Measurements from ENCODE around the gene DNER. TPM values are rescaled to one million over a fixed set of nuclear protein-coding genes. Genes with fewer than 3 reads are reported as not detected.

The DNER gene
- total and polyA plus RNA-seq, 10 of the 15 experiments (the other 5 are each of a cell fraction or from before 2014, with no cell fraction given) = 0.04 to 0.08 (median 0.07) TPM; not detected in 7

- TF ChIP-seq CUX1 (IDR thresholded peaks at IDR 0.05; ENCODE audit: insufficient replicate concordance, low read depth, low read length) (no peak), SPI1 (IDR thresholded peaks at IDR 0.05; ENCODE audit: borderline replicate concordance, insufficient read depth, low read depth, low read length) (no peak), TBL1XR1 (IDR thresholded peaks at IDR 0.05; ENCODE audit: low read depth, low read length) (no peak), RCOR1 (conservative IDR thresholded peaks at IDR 0.05; ENCODE audit: low read depth, low read length) (no peak), ELK1 (IDR thresholded peaks at IDR 0.05; ENCODE audit: low read depth, low read length) (no peak)
- TF ChIP-seq, protein P1, sequence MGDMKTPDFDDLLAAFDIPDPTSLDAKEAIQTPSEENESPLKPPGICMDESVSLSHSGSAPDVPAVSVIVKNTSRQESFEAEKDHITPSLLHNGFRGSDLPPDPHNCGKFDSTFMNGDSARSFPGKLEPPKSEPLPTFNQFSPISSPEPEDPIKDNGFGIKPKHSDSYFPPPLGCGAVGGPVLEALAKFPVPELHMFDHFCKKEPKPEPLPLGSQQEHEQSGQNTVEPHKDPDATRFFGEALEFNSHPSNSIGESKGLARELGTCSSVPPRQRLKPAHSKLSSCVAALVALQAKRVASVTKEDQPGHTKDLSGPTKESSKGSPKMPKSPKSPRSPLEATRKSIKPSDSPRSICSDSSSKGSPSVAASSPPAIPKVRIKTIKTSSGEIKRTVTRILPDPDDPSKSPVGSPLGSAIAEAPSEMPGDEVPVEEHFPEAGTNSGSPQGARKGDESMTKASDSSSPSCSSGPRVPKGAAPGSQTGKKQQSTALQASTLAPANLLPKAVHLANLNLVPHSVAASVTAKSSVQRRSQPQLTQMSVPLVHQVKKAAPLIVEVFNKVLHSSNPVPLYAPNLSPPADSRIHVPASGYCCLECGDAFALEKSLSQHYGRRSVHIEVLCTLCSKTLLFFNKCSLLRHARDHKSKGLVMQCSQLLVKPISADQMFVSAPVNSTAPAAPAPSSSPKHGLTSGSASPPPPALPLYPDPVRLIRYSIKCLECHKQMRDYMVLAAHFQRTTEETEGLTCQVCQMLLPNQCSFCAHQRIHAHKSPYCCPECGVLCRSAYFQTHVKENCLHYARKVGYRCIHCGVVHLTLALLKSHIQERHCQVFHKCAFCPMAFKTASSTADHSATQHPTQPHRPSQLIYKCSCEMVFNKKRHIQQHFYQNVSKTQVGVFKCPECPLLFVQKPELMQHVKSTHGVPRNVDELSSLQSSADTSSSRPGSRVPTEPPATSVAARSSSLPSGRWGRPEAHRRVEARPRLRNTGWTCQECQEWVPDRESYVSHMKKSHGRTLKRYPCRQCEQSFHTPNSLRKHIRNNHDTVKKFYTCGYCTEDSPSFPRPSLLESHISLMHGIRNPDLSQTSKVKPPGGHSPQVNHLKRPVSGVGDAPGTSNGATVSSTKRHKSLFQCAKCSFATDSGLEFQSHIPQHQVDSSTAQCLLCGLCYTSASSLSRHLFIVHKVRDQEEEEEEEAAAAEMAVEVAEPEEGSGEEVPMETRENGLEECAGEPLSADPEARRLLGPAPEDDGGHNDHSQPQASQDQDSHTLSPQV (IDR thresholded peaks at IDR 0.05) = no peak
- TF ChIP-seq, protein P2, sequence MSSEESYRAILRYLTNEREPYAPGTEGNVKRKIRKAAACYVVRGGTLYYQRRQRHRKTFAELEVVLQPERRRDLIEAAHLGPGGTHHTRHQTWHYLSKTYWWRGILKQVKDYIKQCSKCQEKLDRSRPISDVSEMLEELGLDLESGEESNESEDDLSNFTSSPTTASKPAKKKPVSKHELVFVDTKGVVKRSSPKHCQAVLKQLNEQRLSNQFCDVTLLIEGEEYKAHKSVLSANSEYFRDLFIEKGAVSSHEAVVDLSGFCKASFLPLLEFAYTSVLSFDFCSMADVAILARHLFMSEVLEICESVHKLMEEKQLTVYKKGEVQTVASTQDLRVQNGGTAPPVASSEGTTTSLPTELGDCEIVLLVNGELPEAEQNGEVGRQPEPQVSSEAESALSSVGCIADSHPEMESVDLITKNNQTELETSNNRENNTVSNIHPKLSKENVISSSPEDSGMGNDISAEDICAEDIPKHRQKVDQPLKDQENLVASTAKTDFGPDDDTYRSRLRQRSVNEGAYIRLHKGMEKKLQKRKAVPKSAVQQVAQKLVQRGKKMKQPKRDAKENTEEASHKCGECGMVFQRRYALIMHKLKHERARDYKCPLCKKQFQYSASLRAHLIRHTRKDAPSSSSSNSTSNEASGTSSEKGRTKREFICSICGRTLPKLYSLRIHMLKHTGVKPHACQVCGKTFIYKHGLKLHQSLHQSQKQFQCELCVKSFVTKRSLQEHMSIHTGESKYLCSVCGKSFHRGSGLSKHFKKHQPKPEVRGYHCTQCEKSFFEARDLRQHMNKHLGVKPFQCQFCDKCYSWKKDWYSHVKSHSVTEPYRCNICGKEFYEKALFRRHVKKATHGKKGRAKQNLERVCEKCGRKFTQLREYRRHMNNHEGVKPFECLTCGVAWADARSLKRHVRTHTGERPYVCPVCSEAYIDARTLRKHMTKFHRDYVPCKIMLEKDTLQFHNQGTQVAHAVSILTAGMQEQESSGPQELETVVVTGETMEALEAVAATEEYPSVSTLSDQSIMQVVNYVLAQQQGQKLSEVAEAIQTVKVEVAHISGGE (CRISPR knock-in tag; IDR thresholded peaks at IDR 0.05) = no peak
Observed at GRCh38 chr2:229598227-229598626, 116.1 kb downstream of the DNER start (continued).
